Activated CD4-positive, alpha-beta memory T cell treated with anti-CD3 and anti-CD28 coated beads for 36 hours (primary cell): ENCODE data around the gene SIPA1. TPM values are rescaled to one million over a fixed set of nuclear protein-coding genes. Genes with fewer than 3 reads are reported as not detected.
A peak's percentile ranks its signal among the peaks of the same experiment; 100 is the strongest.

Source experiments
- CTCF ChIA-PET: fragments of 350-600 bp; sonication (Branson Sonifier 250); formaldehyde crosslinking; loops from one replicate; lab custom pipeline; 2021; ENCODE audit warnings: antibody characterized with exemption, inconsistent platforms; lab: Charles Lee
- POLR2A ChIA-PET: fragments of 350-600 bp; sonication (Branson Sonifier 250); formaldehyde crosslinking; loops from one replicate; lab custom pipeline; 2021; ENCODE audit warnings: antibody characterized with exemption; lab: Charles Lee
- DNase-seq: peaks from one replicate; pipeline ENCODE4 v3.0.0-alpha.2; 2020
- H3K27ac Mint-ChIP-seq: one replicate; pipeline ENCODE4 v1.8.0; 2021; ENCODE audit warnings: mixed read lengths
- H3K27me3 Mint-ChIP-seq: one replicate; pipeline ENCODE4 v1.8.0; 2021; ENCODE audit warnings: mixed read lengths
- H3K36me3 Mint-ChIP-seq: one replicate; pipeline ENCODE4 v1.8.0; 2021; ENCODE audit warnings: mixed read lengths
- H3K4me1 Mint-ChIP-seq: one replicate; pipeline ENCODE4 v1.8.0; 2021; ENCODE audit warnings: low read depth, mixed read lengths
- H3K4me3 Mint-ChIP-seq: one replicate; pipeline ENCODE4 v1.8.0; 2021; ENCODE audit warnings: mild to moderate bottlenecking, mixed read lengths
- H3K9me3 Mint-ChIP-seq: one replicate; pipeline ENCODE4 v1.8.0; 2021; ENCODE audit warnings: mixed read lengths
- intact Hi-C: fragments of 100-400 bp; cut with micrococcal nuclease; formaldehyde crosslinking; loops from one replicate; pipeline ENCODE4 v1.15.1; 2023
- total RNA-seq, 2 experiments: library from RNA; stranded (reverse); gene quantifications; one replicate each; pipeline ENCODE4 v1.2.3, GENCODE V29; 2021

Gene SIPA1
- total RNA-seq, 2 experiments from 2014 or later = 163 to 167 TPM

- Mint-ChIP-seq H3K27me3 (no peaks in the 10 kb centered on the region), H3K27ac (peak within 1 kb of the TSS; percentile 24), H3K4me3 (no peak within 1 kb of the TSS), H3K4me1 (peaks cover 11% of the 10 kb centered on the region), H3K36me3 (peaks cover 12% of the 10 kb centered on the region), H3K9me3 (no peaks in the 10 kb centered on the region)
- intact Hi-C loops = no loop called here
- DNase-seq = no peak
- ChIA-PET CTCF (interaction anchor here (1.2 to 5.1 kb wide), 4 partner anchors 12 to 56 kb away, joined by 3 to 43 read pairs (median 10); partner anchors contain the start of genes FAM89B and ZNRD2), POLR2A (interaction anchor here (0.7 to 3.9 kb wide), 6 partner anchors 9 to 23 kb away, joined by 3 to 23 read pairs (median 4); partner anchors contain the start of gene EHBP1L1)
Measured at GRCh38 chr11:65595543-65596281, 42.2 kb upstream of the SIPA1 start, which contains the start of gene KCNK7. Gene KCNK7, minus strand, starts transcription at chr11:65595800. Its CDS starts 28 bp downstream, at chr11:65595772.

GRCh38 chr11:65596520-65596919 is 41.4 kb upstream of the SIPA1 start:
- H3K9me3 Mint-ChIP-seq = no peaks in the 10 kb centered on the region
- DNase-seq = no peak
- H3K27ac Mint-ChIP-seq = no peak overlapping the region
- ChIA-PET POLR2A (interaction anchor here (2.4 to 3.9 kb wide), 2 partner anchors 9 to 20 kb away, joined by 8 to 23 read pairs; partner anchors contain the start of gene EHBP1L1), CTCF (interaction anchor here (1.2 to 5.1 kb wide), 4 partner anchors 8 to 57 kb away, joined by 3 to 43 read pairs (median 6); partner anchors contain the start of genes FAM89B and ZNRD2)
- H3K36me3 Mint-ChIP-seq = peaks cover 13% of the 10 kb centered on the region
- H3K27me3 Mint-ChIP-seq = no peaks in the 10 kb centered on the region
- intact Hi-C loops = no loop called here
- H3K4me3 Mint-ChIP-seq = no peak overlapping the region
- peaks cover 11% of the 10 kb centered on the region for H3K4me1 Mint-ChIP-seq

GRCh38 chr11:65598258-65598699 is 39.6 kb upstream of the SIPA1 start:
- DNase-seq = no peak
- H3K4me3 Mint-ChIP-seq = no peak overlapping the region
- no peaks in the 10 kb centered on the region for H3K27me3 Mint-ChIP-seq
- ChIA-PET POLR2A (interaction anchor here (0.9 to 1.5 kb wide), 2 partner anchors 11 to 15 kb away, joined by 3 to 4 read pairs; no protein-coding TSS in a partner anchor), CTCF (interaction anchor here (2.4 kb wide), 1 partner anchor 10 kb away, joined by 7 read pairs; no protein-coding TSS in a partner anchor)
- peaks cover 11% of the 10 kb centered on the region for H3K36me3 Mint-ChIP-seq
- H3K27ac Mint-ChIP-seq = no peak overlapping the region
- H3K9me3 Mint-ChIP-seq = no peaks in the 10 kb centered on the region
- intact Hi-C loops = no loop called here
- peaks cover 11% of the 10 kb centered on the region for H3K4me1 Mint-ChIP-seq

- POLR2A ChIA-PET = interaction anchor here (0.9 kb wide), 1 partner anchor 14 kb away, joined by 3 read pairs; no protein-coding TSS in a partner anchor
Measured at GRCh38 chr11:65599216-65599954, 38.5 kb upstream of the SIPA1 start.

GRCh38 chr11:65599955-65600246 is 38.0 kb upstream of the SIPA1 start:
- Mint-ChIP-seq H3K36me3 (peaks cover 15% of the 10 kb centered on the region), H3K27ac (no peak overlapping the region), H3K9me3 (no peaks in the 10 kb centered on the region), H3K27me3 (no peaks in the 10 kb centered on the region), H3K4me3 (no peak overlapping the region), H3K4me1 (peaks cover 7% of the 10 kb centered on the region)
- no peak for DNase-seq
- intact Hi-C loops = no loop called here
- POLR2A ChIA-PET = no interaction called here
- CTCF ChIA-PET = no interaction called here

More at GRCh38 chr11:65599216-65599954, 38.5 kb upstream of the SIPA1 start:
- no peak for DNase-seq
- CTCF ChIA-PET = interaction anchor here (2.4 kb wide), 1 partner anchor 11 kb away, joined by 7 read pairs; no protein-coding TSS in a partner anchor
- Mint-ChIP-seq H3K27me3 (no peaks in the 10 kb centered on the region), H3K36me3 (peaks cover 14% of the 10 kb centered on the region), H3K4me1 (peaks cover 8% of the 10 kb centered on the region), H3K9me3 (no peaks in the 10 kb centered on the region), H3K27ac (no peak overlapping the region), H3K4me3 (no peak overlapping the region)
- intact Hi-C loops = no loop called here

- Mint-ChIP-seq H3K4me1 (peaks cover 2% of the 10 kb centered on the region), H3K27me3 (no peaks in the 10 kb centered on the region), H3K9me3 (no peaks in the 10 kb centered on the region), H3K27ac (no peak overlapping the region), H3K36me3 (peaks cover 30% of the 10 kb centered on the region), H3K4me3 (no peak overlapping the region)
- ChIA-PET CTCF (interaction anchor here (0.9 to 1.3 kb wide), 2 partner anchors 11 to 16 kb away, joined by 4 to 7 read pairs; no protein-coding TSS in a partner anchor), POLR2A (interaction anchor here (1.1 to 2.6 kb wide), 4 partner anchors 8 to 34 kb away, joined by 3 to 10 read pairs (median 6); partner anchors contain the start of genes KCNK7 and ZNRD2)
- intact Hi-C loops = no loop called here
- no peak for DNase-seq
Measured at GRCh38 chr11:65604258-65604657, 33.6 kb upstream of the SIPA1 start.

GRCh38 chr11:65606876-65607613 is 30.9 kb upstream of the SIPA1 start:
- Mint-ChIP-seq H3K4me1 (peaks cover 28% of the 10 kb centered on the region), H3K27me3 (no peaks in the 10 kb centered on the region), H3K27ac (no peak overlapping the region), H3K4me3 (no peak overlapping the region), H3K9me3 (no peaks in the 10 kb centered on the region), H3K36me3 (peaks cover 32% of the 10 kb centered on the region)
- intact Hi-C loops = no loop called here
- ChIA-PET CTCF (interaction anchor here (1.1 to 1.3 kb wide), 2 partner anchors 13 to 19 kb away, joined by 3 to 9 read pairs; no protein-coding TSS in a partner anchor), POLR2A (no interaction called here)
- no peak for DNase-seq

GRCh38 chr11:65607614-65608426 is 30.1 kb upstream of the SIPA1 start:
- Mint-ChIP-seq H3K4me3 (no peak overlapping the region), H3K27ac (no peak overlapping the region)

GRCh38 chr11:65609229-65609628 is 28.7 kb upstream of the SIPA1 start:
- Mint-ChIP-seq H3K27me3 (no peaks in the 10 kb centered on the region), H3K4me1 (peaks cover 41% of the 10 kb centered on the region), H3K4me3 (no peak overlapping the region), H3K36me3 (peaks cover 37% of the 10 kb centered on the region), H3K9me3 (no peaks in the 10 kb centered on the region), H3K27ac (peak overlapping the region; percentile 10)
- POLR2A ChIA-PET = interaction anchor here (1.3 to 1.9 kb wide), 2 partner anchors 32 to 53 kb away, joined by 3 to 5 read pairs; partner anchors contain the start of gene RELA
- CTCF ChIA-PET = interaction anchor here (1.0 to 2.6 kb wide), 4 partner anchors 15 to 171 kb away, joined by 3 to 12 read pairs (median 8); no protein-coding TSS in a partner anchor
- DNase-seq = no peak
- intact Hi-C loops = no loop called here

More at GRCh38 chr11:65607614-65608426, 30.1 kb upstream of the SIPA1 start:
- no peak for DNase-seq
- Mint-ChIP-seq H3K9me3 (no peaks in the 10 kb centered on the region), H3K27me3 (no peaks in the 10 kb centered on the region), H3K36me3 (peaks cover 35% of the 10 kb centered on the region), H3K4me1 (peaks cover 36% of the 10 kb centered on the region)
- POLR2A ChIA-PET = no interaction called here
- CTCF ChIA-PET = interaction anchor here (1.1 to 1.3 kb wide), 2 partner anchors 14 to 19 kb away, joined by 3 to 9 read pairs; no protein-coding TSS in a partner anchor
- intact Hi-C loops = no loop called here

- CTCF ChIA-PET = interaction anchor here (1.0 to 2.6 kb wide), 4 partner anchors 16 to 170 kb away, joined by 3 to 12 read pairs (median 8); no protein-coding TSS in a partner anchor
- Mint-ChIP-seq H3K27ac (peak overlapping the region; percentile 53), H3K9me3 (no peaks in the 10 kb centered on the region), H3K36me3 (peaks cover 34% of the 10 kb centered on the region), H3K4me1 (peaks cover 41% of the 10 kb centered on the region), H3K4me3 (no peak overlapping the region), H3K27me3 (no peaks in the 10 kb centered on the region)
- DNase-seq = no peak
- intact Hi-C loops = no loop called here
- POLR2A ChIA-PET = interaction anchor here (0.8 to 1.9 kb wide), 3 partner anchors 15 to 53 kb away, joined by 3 to 5 read pairs (median 3); partner anchors contain the start of gene RELA
Measured at GRCh38 chr11:65609665-65610064, 28.2 kb upstream of the SIPA1 start.
